Smooth muscle cell of the brain vasculature (primary cell): ENCODE measurements around the gene TMOD3.
A peak's percentile ranks its signal among the peaks of the same experiment; 100 is the strongest.
"Not testable (repeated sequence)": the region's sequence is repeated elsewhere in the genome, so short reads cannot be mapped to it uniquely, and the experiment has no call there.

Source experiments
- DNase-seq: peaks from one replicate; pipeline ENCODE4 v3.0.0-alpha.2; 2012; ENCODE audit warnings: low read depth, low spot score

The TMOD3 gene

DNA sequence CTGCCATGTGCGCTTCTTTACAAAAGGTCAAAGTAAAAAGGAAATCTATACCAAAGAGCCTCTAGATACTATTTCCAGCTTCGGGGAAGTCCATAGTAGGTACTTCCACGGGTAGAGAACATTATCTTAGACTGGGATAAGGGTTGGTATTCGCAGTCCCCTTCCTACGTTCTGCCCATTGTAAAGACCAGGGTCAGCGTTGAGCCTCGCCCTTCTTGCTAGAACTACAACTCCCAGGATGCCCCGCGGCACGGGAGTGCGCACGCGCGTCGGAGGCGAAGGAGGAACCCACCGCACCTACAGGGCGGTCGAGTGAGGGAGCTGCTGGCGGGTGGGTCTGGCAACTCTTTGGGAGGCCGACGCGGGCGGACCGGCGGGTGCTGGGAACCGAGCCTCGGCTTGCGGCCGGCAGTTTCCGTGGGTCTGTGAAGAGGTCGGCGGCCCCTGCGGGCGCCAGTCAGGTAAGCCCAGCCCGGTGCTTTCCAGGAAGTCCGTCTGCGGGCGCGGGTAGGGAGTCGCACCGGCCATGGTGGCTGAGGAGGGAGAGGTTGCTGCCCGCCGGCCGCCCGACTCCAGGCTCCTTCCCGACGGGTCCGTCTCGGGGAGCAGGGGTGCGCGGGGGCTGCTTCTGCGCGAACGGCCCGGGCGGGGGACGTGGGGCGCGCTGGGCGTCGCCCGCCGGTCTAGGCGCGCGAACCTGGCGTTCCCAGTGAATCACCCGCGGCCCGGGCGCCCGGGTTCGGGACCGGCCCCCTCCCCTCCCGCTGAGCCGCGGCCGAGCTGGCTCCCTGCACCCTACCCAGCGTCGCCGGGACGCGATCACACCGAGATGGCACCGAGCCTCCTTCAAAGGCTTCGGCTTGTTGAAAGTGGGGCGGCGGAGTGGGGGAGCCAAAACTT is at the start of gene TMOD3:
Gene TMOD3 (plus strand): TSS at position 278 of the 900 bp plus-strand sequence. CDS start 33,232 bp downstream, outside the sequence.
- DNase-seq = peak; percentile 85

DNA sequence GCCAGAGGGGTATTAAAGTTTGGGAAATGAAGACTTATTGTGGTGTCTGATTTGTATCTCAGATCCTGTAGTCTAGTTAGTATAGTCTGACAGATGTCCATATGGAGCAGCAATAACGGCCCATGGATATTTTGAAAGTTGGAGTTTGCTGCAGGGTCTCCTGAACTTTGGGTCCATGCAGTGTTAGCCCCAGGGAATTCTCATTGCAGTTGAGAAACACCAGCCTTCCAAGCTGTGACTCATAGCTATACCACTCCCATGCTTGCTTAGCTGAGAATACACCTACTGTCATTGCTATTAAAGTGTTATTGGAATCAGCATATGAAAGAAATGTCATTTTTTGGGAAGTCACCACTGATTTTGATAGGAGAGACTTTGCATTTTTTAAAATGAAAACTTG is 48.8 kb upstream of the TMOD3 start:
- no peak for DNase-seq

DNA sequence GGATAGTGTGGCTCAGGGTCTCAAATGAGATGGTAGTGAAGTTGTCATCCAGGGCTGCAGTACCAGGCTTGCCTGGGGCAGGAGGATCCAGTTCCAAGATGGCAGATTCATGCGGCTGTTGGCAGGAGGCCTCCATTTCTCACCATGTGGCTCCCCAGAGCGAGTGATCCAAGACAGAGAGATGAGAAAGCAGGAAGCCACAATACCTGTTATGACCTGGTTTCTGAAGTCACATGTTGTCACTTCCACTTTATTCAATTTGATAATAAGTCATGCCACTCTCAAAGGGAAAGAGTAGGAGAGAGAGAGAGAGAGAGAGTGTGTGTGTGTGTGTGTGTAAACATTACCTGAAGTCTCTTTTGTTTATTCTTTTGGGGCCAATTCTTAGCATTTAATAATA is 47.9 kb upstream of the TMOD3 start:
- DNase-seq = no peak

DNA sequence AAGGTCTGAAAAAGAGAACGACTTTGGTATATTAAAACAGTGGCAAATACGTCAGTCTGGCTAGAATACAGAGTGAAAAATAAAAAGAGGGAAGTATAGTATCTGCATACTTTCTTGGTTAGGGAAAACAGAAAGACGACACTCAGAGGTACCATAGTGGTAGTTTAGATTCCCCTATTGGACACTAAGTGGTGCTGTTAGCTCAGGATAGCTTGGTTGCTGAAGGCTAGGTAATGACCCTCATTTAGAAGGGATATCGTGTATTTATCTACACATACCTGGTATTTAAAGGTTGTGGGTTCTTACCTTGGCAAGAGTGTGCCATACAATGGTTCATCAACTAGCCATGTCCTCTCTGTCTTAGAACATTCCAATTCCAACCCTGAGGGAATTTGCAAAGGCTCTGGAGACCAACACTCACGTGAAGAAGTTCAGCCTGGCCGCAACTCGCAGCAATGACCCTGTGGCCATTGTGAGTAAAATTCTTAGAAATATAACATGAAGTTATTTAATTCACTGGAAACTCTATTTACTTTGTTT is 47.0 kb upstream of the TMOD3 start:
- no peak for DNase-seq

DNA sequence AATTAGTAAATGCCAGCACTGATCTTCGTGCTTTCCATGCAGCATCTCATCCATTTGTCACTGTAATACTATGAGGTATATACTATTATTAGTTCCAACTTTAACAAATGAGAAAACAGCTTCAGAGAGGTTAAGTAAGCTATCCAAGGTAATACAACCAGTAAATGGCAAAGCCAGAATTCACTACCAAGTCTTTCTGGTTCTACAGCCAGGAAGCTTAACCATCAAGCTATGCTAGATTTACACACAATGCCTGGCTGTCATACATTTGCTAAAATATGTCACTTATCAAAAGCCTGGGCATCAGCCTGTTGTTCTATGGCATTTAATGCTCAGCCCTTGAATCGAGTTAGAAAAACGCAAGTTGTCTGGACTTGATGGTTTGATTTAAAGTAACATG is 45.5 kb upstream of the TMOD3 start:
- DNase-seq = no peak

DNA sequence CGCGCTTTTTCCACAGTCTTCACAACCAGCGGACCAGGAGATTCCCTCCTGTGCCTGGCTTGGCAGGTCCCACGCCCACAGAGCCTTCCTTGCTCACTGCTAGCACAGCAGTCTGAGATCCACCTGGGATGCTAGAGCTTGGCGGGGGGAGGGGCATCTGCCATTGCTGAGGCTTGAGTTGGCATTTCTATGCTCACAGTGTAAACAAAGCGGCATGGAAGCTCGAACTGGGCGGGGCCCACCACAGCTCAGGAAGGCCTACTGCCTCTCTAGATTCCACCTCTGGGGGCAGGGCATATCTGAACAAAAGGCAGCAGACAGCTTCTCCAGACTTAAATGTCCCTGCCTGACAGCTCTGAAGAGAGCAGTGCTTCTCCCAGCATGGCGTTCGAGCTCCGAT is 42.3 kb upstream of the TMOD3 start:
- not testable (repeated sequence) for DNase-seq

DNA sequence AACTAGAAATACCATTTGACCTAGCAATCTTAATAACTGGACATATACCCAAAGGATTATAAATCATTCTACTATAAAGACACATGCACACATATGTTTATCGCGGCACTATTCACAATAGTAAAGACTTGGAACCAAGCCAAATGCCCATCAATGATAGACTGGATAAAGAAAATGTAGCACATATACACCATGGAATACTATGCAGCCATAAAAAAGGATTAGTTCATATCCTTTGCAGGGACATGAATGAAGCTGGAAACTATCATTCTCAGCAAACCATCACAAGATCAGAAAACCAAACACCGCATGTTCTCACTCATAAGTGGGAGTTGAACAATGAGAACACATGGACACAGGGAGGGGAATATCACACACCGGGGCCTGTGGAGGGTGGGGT is 37.0 kb upstream of the TMOD3 start:
- DNase-seq = not testable (repeated sequence)

DNA sequence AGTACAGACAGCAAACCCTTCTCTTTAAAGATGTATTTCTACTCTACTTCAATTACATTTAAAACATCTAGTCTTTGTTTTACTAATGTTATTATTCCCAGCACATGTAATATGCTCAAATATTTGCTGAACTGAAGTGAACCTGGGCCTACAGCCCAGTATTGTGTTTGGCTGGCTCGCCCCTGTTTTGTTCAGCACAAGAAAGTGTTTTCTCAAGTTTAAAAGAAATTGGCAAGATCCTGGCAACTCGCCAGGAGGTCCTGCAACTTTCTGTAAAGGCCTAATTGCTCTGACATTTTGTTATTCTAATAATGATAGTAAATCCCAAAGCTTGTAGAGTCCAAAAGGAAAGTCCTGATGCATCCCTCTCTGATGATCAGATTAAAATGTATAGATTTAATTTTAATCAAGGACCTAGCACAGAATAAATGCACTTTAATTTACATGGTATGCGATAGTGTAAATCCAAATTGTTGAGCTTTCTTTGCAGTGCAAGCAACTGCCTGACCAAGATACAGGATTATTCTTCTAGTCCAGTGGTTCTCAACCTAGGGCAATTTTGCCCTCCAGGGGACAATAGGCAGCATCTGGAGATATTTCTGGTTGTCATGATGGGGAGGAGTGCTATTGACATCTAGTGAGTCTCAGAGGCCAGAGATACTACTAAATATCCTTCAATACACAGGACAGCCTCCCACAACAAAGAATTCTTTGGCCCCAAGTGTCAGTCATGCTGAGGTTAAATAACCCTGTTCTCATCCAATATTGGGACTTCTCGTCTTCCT is 35.7 kb upstream of the TMOD3 start:
- peak; percentile 79 for DNase-seq

DNA sequence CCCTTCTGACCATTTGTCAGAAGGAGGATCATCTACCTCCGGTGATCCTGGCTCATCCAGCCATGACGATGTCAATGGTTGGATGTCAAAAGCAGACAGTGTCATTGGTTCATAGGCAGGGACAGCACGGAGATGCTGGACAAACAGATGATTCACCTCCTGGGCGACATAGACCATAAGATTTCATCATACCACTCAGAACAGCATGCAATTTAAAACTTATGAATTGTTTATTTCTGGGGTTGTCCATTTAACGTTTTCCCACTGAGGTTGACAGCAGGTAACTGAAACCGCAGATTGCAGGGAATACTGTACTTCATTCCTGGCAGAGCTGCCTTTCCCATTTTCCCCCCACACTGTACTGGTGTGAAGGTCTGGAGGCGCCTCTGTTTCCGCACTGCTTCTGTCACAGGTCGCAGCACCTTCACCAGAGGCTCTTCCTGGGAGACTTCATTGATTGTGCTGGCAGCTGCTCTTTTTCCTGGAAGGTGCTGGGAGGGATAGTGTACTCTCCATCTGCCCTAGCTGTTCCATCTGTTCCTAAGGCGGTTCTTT is 32.5 kb upstream of the TMOD3 start:
- no peak for DNase-seq

DNA sequence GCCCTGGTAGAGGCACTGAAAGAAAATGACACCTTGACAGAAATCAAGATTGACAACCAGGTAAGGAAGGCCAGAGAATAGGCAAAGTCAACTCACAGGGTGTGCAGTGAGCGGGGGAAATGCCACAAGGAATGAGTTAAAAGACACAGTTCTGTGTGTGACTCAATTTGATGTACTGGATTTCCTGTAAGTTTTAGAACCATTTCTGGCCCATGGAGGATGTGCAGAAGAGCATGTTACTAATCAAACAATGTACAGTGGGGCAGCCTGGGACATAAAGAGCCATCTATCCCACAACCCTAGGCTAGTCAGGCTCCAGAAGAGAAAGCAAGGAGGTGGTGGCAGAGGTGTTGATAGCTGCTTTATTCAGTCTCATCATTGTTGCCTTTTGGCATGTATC is 31.2 kb upstream of the TMOD3 start:
- DNase-seq = no peak

DNA sequence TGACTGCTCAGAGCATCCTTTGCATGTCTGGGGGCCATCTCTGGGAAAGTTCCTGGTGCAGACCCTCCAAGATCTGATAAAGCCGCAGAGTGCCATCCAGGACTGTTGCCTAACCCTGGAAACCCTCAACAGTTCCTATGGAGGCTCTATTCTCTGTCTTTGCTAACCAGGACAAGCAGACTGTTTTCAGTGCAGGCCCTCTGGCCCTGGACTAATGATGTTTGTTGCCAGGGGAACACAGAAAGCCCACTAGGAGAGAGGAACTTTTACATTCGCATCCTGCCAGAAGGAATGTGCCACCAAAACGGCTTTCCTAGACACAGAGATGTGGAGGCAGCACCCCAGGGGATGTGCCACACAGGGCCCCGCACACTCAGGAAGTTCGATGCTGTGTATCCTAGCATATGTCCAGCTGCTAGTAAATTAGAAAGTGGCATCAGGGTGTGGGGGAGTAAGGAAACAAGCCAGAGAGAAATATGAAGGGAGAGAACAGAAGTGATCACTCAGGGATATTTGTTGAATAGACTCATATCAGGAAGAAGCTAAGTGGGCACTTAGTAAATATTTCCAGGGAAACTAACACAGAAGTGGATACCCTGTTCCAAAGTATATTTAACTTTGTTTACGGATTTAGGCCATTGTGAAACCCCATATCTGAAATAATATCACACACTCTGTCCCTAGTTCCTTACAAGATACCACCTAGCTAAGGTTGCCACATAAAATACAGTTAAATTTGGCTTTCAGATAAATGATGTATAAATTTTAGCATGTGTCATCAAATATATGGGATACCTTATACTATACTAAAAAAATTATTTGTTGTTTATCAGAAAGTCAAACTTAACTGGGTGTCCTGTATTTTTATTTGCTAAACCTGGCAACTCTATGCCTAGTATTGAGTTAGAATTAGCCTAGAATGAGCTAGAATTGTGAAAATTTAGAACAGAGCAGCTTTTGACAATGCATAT is 29.9 kb upstream of the TMOD3 start:
- no peak for DNase-seq

DNA sequence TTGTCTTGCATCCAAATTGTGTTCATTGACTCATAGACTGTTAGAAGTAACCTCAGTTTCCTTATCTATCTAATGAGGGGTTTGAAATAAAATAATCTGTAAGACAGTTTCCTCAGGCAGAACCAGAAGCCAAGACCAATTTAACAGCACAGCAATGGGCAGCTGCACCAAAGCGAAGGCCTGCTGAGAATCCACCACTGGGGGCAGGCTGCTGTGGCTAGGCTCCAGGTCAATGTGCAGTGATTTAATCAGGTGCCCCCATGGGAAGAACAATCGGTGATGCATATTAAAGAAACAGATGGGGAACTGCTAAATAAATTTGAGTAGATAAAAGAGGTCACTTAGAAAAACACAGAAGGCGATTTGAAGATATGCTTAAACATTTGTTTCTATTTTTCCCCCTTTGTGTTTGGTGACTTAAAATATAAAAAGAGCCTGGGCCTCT is 28.0 kb upstream of the TMOD3 start:
- no peak for DNase-seq

DNA sequence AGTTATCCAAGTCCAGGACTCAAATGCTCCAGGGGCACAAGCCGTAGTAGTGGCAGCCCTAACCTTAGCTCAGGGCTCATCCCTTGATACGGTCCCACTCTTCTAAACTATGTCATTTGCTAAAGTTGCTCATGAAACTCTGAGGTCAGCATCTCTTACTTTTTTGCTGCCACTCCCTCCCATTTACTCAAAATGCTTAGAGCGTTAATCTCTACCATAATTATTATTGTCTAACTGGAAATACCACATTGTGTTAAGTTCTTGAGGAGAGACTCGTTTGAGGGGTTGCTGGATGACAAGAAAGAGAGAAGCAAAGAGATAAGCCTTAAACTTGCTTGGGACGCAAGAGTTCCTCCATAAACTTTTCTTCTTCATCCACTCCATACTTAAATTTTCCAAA is 26.9 kb upstream of the TMOD3 start:
- no peak for DNase-seq

DNA sequence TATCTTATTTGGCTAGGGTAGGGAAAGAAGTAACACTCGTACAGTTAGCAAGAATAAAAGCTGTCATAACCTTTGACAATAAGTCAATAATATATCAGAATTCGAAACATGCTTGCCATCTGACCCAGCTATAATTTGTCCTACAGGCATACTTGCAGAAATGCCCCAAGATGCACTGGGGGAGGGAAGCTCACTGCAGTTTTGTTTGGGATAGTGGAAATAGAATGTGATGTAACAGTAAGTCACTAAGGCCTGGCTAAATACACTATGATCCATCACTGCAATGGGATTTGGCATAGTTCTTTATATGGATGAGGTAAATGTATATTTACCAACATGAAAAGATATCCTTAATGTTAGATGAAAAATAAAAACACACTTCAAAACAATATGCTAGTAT is 25.5 kb upstream of the TMOD3 start:
- DNase-seq = no peak

DNA sequence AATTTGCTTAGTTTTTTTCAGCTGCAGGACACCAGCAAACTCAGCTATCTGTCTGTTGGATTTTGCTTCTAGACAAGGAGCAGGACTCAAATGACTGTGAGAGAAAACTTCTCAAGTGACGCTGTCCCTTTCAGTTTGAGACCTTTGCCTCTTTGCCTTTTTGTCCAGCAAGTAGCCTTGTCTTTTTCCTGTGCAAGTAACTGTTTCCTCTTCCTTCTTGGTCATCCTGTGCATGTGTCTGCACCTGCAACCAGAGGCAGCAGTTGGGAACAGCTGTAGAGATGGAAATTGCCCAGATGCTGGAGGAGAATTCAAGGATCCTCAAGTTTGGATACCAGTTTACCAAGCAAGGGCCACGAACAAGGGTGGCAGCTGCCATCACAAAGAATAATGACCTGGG is 23.3 kb upstream of the TMOD3 start:
- no peak for DNase-seq

DNA sequence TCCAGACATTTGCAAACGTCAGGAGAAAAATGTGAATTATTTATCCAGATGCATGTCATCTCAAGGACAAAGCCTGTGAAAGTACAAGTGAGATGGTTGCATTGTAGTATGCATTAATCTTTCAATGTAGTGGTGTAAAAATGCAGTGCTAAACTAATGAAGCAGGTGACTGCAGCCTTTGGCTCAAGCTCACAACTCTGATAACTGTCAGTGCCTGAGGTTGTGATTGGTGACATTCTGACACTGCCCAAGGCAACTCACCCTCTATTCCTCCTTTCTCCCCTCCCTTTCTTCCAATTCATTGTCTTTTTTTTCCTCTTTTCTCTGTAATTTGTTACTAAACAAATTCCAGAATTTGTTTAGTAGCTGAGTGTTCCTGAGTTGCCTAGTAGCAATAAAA is 20.0 kb upstream of the TMOD3 start:
- DNase-seq = no peak

DNA sequence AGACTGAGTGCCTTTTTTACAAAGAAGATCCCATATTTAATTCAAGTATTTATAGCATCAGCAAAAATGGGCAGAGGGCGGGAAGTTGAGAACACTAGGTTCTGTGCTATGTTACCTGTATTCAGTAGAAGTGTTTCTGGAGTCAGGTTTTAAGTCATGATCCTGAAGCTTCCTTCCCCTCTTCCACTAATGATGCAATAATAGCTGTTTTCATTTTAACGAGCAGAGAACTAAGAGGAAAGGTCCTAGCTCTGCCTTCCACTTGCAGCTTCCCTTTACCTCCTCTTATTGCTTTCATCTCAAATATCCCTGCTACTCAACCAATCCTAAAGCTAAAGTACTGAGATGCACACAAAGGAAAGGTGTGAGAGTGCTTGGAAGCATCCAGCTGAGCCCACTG is 16.9 kb upstream of the TMOD3 start:
- DNase-seq = no peak

DNA sequence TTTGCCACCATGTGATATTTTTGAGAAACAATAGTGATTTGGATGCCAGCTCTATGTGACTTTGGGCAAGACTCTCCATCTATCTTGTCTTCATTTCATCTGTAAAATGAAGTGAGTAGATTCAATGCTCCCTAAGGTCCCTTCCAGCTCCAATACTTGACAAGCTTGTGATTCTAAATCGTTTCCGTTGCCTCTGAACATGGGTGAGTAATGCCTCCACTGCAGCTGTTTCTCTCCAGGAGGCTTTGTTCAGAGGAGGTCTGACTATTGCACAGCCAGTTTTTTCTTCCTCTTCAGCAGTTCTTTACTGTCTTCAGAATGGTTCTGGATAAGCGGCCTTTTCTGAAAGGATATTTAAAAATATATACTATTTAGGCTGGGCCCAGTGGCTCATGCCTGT is 14.8 kb upstream of the TMOD3 start:
- peak; percentile 74 for DNase-seq

DNA sequence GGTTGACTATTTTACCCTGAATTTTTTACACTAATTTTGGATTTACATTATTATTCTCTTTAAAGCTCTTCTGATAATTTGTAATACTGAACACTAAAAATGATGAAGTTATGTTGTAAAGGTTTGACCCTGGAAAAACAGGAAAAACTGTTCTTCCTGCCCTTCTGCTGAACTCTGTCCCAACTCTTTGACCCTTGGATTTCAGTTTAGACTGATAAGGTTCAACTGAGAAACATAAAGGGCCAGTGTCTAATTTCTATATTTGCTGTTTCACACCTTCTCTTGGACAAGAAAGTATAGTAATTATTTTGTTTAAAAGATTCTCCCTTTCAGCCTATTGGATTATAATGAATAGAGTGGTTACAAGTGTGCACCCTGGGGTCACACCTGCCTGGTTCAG is 12.8 kb upstream of the TMOD3 start:
- DNase-seq = no peak

DNA sequence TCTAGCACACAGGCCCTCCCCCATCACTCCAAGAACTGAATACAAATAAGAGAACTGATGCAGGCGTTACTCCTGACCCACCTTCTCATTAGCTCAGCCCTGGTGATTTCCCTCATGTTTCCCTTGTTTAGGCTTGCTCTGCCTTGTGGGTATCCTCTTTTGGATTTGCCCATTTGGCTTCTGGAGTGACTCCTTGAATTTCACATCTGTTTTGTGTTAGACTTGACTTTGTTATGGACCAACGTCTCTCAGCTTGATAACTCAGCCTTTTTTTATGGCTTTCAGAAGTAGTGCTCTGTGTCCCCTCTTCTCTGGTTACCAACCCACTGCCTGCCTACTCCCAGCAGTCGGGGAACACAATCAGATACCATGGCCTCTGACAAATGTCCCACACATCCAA is 11.3 kb upstream of the TMOD3 start:
- no peak for DNase-seq

DNA sequence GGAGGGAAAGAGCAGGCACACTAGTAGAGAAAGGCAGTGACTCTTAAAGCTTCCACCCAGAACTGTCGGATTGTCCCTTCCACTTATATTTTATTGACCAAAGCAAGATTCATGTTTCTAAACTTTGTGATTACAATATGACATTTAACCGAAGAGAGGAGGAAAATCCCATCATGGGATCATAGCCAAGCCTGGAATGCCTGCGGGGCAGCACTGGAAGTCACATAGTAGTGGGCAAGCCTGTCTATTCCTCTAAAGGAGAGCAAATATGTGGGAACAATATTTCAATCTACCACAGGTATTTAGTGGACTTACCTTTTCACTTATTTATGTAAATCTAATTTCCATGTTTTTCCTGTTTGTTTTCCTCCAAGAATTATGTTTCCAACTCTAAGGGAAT is 3.8 kb upstream of the TMOD3 start:
- DNase-seq = no peak
